HepG2 (cell line): ENCODE data around the gene CTXN1.

Source experiments
- ARHGAP35 ChIP-seq: sonication (generic); formaldehyde crosslinking; IDR thresholded peaks from 2 replicates; pipeline ENCODE4 v1.9.0; 2022; ENCODE audit warnings: mild to moderate bottlenecking, inconsistent platforms, moderate library complexity, missing genetic modification reagents, borderline replicate concordance
- BORCS8-MEF2B ChIP-seq: sonication (generic); formaldehyde crosslinking; IDR thresholded peaks from 2 replicates; pipeline ENCODE4 v1.8.0; 2022; ENCODE audit warnings: mild to moderate bottlenecking, missing genetic modification reagents
- CTCF ChIP-seq: sonication (generic); formaldehyde crosslinking; IDR thresholded peaks from 2 replicates; pipeline ENCODE4 v1.5.0; 2020; ENCODE audit warnings: mild to moderate bottlenecking, missing genetic modification reagents, moderate library complexity
- HIVEP1 ChIP-seq: sonication (generic); formaldehyde crosslinking; IDR thresholded peaks from 2 replicates; pipeline ENCODE4 v1.4.0; 2020; ENCODE audit warnings: mild to moderate bottlenecking, missing genetic modification reagents
- HMG20B ChIP-seq: conservative IDR thresholded peaks from 2 replicates; pipeline ENCODE4 v1.6.1; 2016; ENCODE audit warnings: missing genetic modification reagents, missing compliant biosample characterization
- KLF12 ChIP-seq: sonication (generic); formaldehyde crosslinking; IDR thresholded peaks from 2 replicates; pipeline ENCODE4 v1.4.0; 2020; ENCODE audit warnings: missing genetic modification reagents, borderline replicate concordance
- MAX ChIP-seq: IDR thresholded peaks from 2 replicates; pipeline ENCODE4 v1.6.1; 2012; ENCODE audit warnings: inconsistent platforms
- REST ChIP-seq, 2 experiments: IDR thresholded peaks; 2 replicates each; pipeline ENCODE4 v1.6.1; 2011 to 2012; ENCODE audit warnings: low read length in 2 of 2, borderline replicate concordance in 1 of 2, low read depth in 1 of 2, mild to moderate bottlenecking in 1 of 2, moderate library complexity in 1 of 2
- ZNF337 ChIP-seq: sonication (generic); formaldehyde crosslinking; IDR thresholded peaks from 2 replicates; pipeline ENCODE4 v1.5.1; 2020; ENCODE audit warnings: missing genetic modification reagents, low read depth, mild to moderate bottlenecking, borderline replicate concordance

- TF ChIP-seq CTCF (CRISPR knock-in tag) (no peak), MAX (no peak), ZNF337 (CRISPR knock-in tag) (no peak), HIVEP1 (CRISPR knock-in tag) (no peak), KLF12 (CRISPR knock-in tag) (no peak), HMG20B (CRISPR knock-in tag) (no peak), ARHGAP35 (CRISPR knock-in tag) (no peak), REST (IDR thresholded peaks at IDR 0.05; ENCODE audit: borderline replicate concordance in 1 of 2, low read depth in 1 of 2, low read length in 2 of 2) (no peak), BORCS8-MEF2B (CRISPR knock-in tag) (no peak)
Measured at GRCh38 chr19:7883105-7883504, 42.8 kb downstream of the CTXN1 start.
